Activated naive CD8-positive, alpha-beta T cell treated with anti-CD3 and anti-CD28 coated beads, Interleukin-2, amount 50 U/mL, for 24 hours (primary cell): ENCODE measurements around the gene USP34.

Experiments
- ATAC-seq: fragments of 150-1000 bp; cut with Tn5 transposase; one replicate; pipeline ENCODE4 v1.10.0; 2021
- DNase-seq: peaks from one replicate; pipeline ENCODE4 v3.0.0; 2021
- H3K27ac Mint-ChIP-seq: one replicate; pipeline ENCODE4 v1.8.0; 2021; ENCODE audit warnings: mild to moderate bottlenecking, mixed read lengths
- H3K27me3 Mint-ChIP-seq: one replicate; pipeline ENCODE4 v1.8.0; 2021; ENCODE audit warnings: mixed read lengths
- H3K36me3 Mint-ChIP-seq: one replicate; pipeline ENCODE4 v1.8.0; 2021; ENCODE audit warnings: low read depth, mixed read lengths
- H3K4me1 Mint-ChIP-seq: one replicate; pipeline ENCODE4 v1.8.0; 2021; ENCODE audit warnings: mixed read lengths
- H3K4me3 Mint-ChIP-seq: one replicate; pipeline ENCODE4 v1.8.0; 2021; ENCODE audit warnings: mild to moderate bottlenecking, moderate library complexity, mixed read lengths
- H3K9me3 Mint-ChIP-seq: one replicate; pipeline ENCODE4 v1.8.0; 2021; ENCODE audit warnings: mixed read lengths

Gene USP34

DNA sequence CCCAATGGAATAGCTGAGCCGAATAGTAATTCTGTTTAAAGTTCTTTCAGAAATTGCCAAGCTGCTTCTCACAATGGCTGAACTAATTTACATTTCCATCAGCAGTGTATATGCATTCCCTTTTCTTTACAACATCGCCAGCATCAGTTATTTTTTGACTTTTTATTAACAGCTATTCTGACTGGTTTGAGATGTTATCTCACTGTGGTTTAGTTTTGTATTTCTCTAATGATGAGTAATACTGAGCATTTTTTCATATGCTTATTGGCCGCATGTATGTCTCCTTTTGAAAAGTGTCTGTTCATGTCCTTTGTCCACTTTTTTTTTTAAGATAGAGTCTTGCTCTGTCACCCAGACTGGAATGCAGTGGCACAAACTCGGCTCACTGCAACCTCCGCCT is 208.2 kb downstream of the USP34 start:
- ATAC-seq (no peak), DNase-seq (no peak)
- Mint-ChIP-seq H3K9me3 (no peaks in the 10 kb centered on the region), H3K36me3 (peaks cover 33% of the 10 kb centered on the region), H3K4me1 (peaks cover 2% of the 10 kb centered on the region), H3K27me3 (no peaks in the 10 kb centered on the region), H3K27ac (no peak overlapping the region), H3K4me3 (no peak overlapping the region)

DNA sequence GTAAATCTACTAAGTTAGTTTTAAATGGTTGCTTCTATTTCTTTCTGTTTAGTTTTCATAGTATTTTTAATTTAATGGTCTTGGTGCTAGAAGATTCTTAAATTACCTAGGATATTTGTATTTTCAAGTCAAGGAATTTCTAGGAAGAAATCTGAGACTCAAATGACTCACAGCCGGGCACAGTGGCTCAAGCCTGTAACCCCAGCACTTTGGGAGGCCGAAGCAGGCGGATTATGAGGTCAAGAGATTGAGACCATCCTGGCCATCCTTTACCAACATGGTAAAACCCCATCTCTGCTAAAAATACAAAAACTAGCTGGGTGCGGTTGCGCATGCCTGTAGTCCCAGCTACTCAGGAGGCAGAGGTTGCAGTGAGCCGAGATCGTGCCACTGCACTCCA is 213.4 kb downstream of the USP34 start:
- ATAC-seq = no peak
- Mint-ChIP-seq H3K27me3 (no peaks in the 10 kb centered on the region), H3K36me3 (peaks cover 41% of the 10 kb centered on the region)

DNA sequence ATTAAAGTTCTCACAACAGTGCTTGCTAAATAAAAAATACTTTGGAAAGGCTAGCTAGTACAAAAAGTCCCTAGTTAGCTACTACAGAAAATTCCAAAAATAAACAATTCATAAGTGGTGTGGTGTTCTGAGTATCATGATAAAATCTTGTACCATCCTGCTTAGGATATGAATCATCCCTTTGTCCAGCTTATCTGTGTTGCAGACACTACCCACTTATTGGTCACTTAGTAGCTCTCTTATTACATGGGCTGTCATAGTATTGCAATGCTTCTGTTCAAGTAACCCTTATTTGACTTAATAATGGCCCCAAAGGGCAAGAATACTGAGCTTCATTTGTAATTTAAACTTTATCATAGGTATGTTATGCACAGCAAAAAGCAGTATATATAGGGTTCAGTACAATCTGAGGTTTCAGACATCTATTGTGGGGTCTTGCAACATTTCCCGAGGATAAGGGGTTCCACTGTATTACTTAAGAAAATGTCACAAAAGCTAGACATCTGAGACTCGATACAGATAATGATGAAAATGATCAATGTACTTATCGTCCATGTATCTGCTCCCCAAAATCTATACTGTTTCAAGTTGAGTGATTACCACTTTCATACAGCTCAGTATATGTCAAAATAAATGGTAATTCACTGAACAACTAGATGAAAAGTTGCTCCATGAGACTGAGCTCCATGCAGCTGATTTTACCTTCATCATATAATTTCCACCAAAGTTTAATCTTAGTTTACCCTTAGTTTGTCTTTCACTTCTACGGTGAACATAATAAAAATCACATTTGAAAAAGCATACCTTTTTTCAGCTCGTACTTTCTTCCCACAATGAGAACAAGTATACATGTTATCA is 215.1 kb downstream of the USP34 start:
- Mint-ChIP-seq H3K4me1 (peaks cover 3% of the 10 kb centered on the region), H3K27ac (no peak overlapping the region), H3K27me3 (no peaks in the 10 kb centered on the region), H3K36me3 (peaks cover 34% of the 10 kb centered on the region), H3K9me3 (no peaks in the 10 kb centered on the region), H3K4me3 (no peak overlapping the region)
- ATAC-seq (no peak), DNase-seq (no peak)

More for the DNA sequence above, 213.4 kb downstream of the USP34 start:
- Mint-ChIP-seq H3K27ac (no peak overlapping the region), H3K4me3 (no peak overlapping the region), H3K4me1 (peaks cover 3% of the 10 kb centered on the region), H3K9me3 (no peaks in the 10 kb centered on the region)
- no peak for DNase-seq

DNA sequence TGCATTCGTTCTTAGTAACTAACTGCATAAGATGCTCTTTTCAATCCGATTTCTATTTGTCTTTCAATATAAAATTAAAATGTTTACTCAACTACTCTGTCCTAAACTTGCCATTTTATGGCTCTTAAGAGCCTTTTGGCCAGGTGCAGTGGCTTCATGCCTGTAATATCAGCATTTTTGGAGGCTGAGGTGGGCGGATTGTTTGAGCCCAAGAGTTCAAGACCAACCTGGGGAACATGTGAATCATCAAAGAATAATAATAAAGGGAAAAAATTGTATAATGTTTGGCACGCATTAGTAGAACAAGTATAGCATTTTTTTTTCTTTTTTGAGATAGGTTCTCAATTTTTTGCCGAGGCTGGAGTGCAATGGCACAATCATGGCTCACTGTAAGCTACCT is 216.4 kb downstream of the USP34 start:
- no peaks in the 10 kb centered on the region for H3K27me3 Mint-ChIP-seq
- no peaks in the 10 kb centered on the region for H3K9me3 Mint-ChIP-seq
- peaks cover 37% of the 10 kb centered on the region for H3K36me3 Mint-ChIP-seq
- DNase-seq = no peak
- H3K4me3 Mint-ChIP-seq = no peak overlapping the region
- peaks cover 3% of the 10 kb centered on the region for H3K4me1 Mint-ChIP-seq
- no peak overlapping the region for H3K27ac Mint-ChIP-seq
- no peak for ATAC-seq

DNA sequence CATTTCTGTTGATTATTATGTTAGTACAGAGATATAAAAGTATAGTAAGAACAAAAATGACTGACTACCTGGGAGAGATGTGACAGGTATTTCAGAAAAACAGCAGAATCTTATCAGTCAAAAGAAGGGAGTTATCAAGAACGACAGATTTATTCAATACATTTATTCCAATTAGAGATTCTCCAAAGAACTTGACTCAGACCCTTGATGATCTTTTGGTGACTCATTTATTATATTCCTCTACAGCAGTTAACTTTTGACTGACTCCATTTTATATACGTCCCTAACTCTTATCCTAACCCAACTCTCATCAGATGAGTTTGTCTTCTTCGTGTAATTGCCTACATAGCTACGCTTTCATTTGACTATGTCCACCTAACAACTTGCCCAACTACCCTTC is 217.8 kb downstream of the USP34 start:
- no peak overlapping the region for H3K4me3 Mint-ChIP-seq
- H3K4me1 Mint-ChIP-seq = peaks cover 3% of the 10 kb centered on the region
- ATAC-seq = no peak
- peaks cover 34% of the 10 kb centered on the region for H3K36me3 Mint-ChIP-seq
- H3K27me3 Mint-ChIP-seq = no peaks in the 10 kb centered on the region
- no peak for DNase-seq
- H3K27ac Mint-ChIP-seq = no peak overlapping the region
- no peaks in the 10 kb centered on the region for H3K9me3 Mint-ChIP-seq

DNA sequence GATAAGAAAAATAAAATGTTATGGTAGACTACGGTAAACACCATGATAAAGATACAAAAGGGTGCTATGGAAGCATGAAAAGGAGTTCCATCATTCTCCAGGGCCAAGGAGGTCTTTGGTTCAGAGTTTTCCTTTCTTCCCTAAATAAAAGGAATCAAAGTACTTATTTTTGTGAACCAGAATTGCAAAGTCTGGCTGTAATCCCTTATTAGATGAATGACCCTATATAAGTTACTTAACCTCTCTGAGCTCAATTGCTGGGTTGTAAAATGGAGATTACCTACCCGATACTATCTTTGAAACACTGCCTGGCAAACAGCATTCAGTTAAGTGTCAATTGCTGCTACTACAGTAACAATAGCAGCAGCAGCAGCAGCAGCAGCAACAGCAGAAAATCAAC is 218.9 kb downstream of the USP34 start:
- Mint-ChIP-seq H3K36me3 (peaks cover 38% of the 10 kb centered on the region), H3K27ac (no peak overlapping the region), H3K27me3 (no peaks in the 10 kb centered on the region), H3K4me1 (peaks cover 3% of the 10 kb centered on the region), H3K4me3 (no peak overlapping the region), H3K9me3 (no peaks in the 10 kb centered on the region)
- no peak for DNase-seq
- no peak for ATAC-seq

DNA sequence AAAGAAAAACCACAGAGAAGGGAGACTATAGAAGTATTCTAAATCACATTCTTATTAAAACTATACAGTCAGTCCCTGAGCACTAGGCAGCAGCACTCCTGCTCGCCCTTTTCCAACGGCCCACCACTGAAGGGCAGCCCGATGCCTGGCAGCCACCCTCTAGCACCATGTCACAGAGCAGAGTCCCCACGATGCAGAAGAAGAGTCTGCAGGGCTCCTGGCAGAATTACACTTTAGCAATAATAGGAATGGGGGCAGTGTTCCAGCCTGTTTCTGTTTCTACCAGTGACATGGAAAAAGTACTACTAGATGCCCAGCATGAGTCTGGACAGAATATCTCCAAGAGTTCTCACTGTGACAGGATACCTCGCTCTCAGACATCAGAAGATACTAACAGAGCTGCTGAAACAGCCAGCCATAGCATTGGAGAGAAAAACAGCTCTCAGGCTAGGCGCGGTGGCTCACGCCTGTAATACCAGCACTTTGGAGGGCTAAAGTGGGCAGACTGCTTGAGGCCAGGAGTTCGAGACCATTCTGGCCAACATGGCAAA is 221.3 kb downstream of the USP34 start:
- Mint-ChIP-seq H3K9me3 (no peaks in the 10 kb centered on the region), H3K4me1 (no peaks in the 10 kb centered on the region), H3K36me3 (peaks cover 31% of the 10 kb centered on the region), H3K27me3 (no peaks in the 10 kb centered on the region), H3K27ac (no peak overlapping the region), H3K4me3 (no peak overlapping the region)
- DNase-seq = no peak
- no peak for ATAC-seq

DNA sequence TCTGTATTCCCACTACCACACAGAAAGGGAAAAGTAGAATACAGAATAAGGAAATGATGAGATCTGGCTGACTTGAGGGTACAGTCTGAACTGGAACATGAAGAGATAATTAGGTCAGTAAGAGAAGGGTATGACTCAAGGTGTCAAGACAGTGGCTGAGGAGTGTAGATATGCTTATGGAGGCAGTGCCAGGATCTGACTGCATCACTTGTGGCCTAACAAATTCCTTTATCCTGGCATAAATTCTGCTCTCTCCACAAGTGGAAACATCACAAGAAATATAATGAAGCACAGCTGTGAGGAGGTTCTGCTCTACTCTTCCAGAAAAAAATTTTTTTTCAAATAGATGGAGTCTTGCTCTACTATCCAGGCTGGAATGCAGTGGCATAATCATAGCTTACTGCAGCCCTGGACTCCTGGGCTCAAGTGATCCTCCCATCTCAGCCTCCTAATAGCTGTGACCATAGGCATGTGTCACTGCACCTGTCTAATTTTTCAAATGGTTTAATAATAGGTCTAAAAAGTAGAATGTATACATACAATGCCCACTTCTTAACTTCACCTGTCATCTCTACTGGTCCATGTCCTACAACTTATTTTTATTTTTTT is 223.6 kb downstream of the USP34 start:
- Mint-ChIP-seq H3K36me3 (peaks cover 37% of the 10 kb centered on the region), H3K4me3 (no peak overlapping the region), H3K27ac (peak overlapping the region; percentile 1), H3K4me1 (no peaks in the 10 kb centered on the region), H3K9me3 (no peaks in the 10 kb centered on the region), H3K27me3 (no peaks in the 10 kb centered on the region)
- no peak for DNase-seq
- ATAC-seq = no peak

DNA sequence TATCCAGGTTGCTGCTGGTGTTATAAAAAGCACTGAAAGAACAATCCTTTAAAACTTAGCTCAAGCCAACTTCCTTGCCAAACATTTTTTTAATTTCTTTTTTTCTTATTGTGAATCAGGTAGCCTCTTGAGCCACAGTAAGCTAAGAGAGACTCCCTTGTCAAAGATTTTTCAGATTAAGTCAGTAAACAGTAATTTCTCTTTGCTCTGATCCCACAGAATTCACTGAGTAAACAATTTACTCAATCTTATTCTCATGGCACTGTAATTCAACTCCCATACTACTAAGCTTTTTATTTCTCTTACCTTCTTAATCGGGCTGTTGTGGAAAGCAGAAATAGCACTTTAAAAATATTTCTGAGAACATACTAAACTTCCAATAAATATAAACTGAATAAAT is 226.2 kb downstream of the USP34 start:
- H3K4me3 Mint-ChIP-seq = no peak overlapping the region
- H3K36me3 Mint-ChIP-seq = peaks cover 44% of the 10 kb centered on the region
- H3K9me3 Mint-ChIP-seq = no peaks in the 10 kb centered on the region
- H3K27ac Mint-ChIP-seq = no peak overlapping the region
- ATAC-seq (no peak), DNase-seq (no peak)
- H3K4me1 Mint-ChIP-seq = no peaks in the 10 kb centered on the region
- no peaks in the 10 kb centered on the region for H3K27me3 Mint-ChIP-seq

DNA sequence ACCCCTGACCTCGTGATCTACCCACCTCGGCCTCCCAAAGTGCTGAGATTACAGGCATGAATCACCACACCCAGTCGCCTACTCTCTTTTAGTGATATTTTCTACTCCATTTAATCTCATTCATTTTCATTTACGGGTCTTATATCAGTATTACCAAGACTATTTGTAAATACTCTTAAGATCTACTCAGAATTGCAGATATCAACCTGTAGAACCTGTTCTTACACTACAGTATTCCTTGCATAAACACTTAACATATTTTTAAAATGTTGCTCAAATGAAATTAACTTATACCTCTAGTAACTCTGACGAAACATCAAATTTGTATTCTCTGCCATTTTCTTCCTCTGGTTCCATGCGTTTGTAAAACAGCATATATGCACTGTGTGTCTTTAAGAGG is 229.6 kb downstream of the USP34 start:
- DNase-seq (no peak), ATAC-seq (no peak)
- H3K4me3 Mint-ChIP-seq = no peak overlapping the region
- no peak overlapping the region for H3K27ac Mint-ChIP-seq
- peaks cover 11% of the 10 kb centered on the region for H3K4me1 Mint-ChIP-seq
- H3K9me3 Mint-ChIP-seq = no peaks in the 10 kb centered on the region
- H3K27me3 Mint-ChIP-seq = no peaks in the 10 kb centered on the region
- peaks cover 35% of the 10 kb centered on the region for H3K36me3 Mint-ChIP-seq

DNA sequence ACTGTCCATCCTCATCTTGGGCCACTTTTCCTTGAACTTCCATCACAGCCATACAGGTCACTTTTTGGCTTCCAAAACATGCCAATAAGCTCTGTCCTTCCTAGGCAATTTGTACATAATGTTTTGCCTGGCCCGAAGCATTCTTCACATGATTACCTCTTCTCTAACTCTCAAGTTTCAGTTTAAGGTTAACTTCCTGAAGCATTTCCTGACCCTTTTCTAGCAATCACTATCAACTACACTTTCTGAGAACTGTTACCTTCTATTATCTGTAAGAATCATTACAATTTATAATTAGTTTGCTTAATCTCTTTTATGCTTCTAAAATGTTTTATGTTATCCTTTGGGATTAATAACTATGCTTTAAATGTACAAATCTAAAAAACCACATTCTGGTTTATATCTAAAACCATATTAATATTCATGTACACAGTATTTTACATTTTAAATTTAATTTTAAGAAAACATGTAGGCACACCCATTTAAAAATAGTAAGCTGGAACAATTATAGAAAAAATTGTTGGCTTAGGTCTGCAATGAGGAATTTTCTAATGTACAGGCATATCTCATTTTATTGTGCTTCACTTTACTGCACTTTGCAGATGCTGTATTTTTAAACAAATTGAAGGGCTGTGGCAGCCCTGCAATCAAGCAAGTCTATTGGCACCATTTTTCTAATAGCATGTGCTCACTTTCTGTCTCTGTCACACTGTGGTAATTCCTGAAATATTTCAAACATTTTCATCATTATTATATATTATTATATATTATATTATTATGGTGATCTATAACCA is 232.5 kb downstream of the USP34 start:
- Mint-ChIP-seq H3K4me3 (no peak overlapping the region), H3K4me1 (peaks cover 11% of the 10 kb centered on the region), H3K36me3 (peaks cover 32% of the 10 kb centered on the region), H3K9me3 (no peaks in the 10 kb centered on the region), H3K27ac (no peak overlapping the region), H3K27me3 (no peaks in the 10 kb centered on the region)
- ATAC-seq (no peak), DNase-seq (no peak)

DNA sequence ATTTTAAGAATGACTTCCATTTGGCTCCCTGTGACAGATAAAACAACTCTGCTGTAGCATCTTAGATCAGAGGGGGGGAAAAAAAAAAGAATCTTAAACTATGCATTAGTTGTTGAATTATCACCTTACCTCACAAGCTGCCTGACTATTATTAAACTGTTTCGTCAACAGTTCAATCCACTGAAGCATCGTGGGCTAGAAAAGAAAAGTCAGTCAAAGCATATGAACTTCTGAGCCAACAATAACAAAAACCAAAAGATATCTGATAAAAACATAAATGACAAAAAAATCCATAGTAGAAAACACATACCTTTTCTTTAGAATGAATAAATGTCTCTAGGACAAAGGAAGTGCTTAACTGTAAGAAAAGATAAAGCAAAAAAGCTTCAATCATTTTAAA is 235.2 kb downstream of the USP34 start:
- H3K9me3 Mint-ChIP-seq = no peaks in the 10 kb centered on the region
- H3K4me1 Mint-ChIP-seq = peaks cover 11% of the 10 kb centered on the region
- DNase-seq (no peak), ATAC-seq (no peak)
- H3K36me3 Mint-ChIP-seq = peaks cover 27% of the 10 kb centered on the region
- no peak overlapping the region for H3K27ac Mint-ChIP-seq
- no peak overlapping the region for H3K4me3 Mint-ChIP-seq
- no peaks in the 10 kb centered on the region for H3K27me3 Mint-ChIP-seq

DNA sequence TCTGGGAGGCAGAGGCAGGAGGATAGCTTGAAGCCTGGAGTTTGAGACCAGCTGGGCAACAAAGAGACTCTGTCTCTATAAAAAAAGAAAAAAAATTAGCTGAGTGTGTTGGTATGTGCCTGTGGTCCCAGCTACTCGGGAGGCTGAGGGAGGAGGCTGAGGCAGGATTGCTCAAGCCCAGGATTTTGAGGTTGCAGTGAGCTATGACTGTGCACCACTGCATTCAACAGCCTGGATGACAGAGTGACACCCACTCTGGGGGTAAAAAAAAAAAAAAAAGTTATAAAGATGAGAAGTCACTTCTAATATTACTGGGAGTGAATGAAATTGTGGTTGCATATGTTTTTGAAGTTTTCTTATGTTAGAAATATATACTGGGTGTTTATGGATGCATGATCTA is 237.3 kb downstream of the USP34 start:
- no peaks in the 10 kb centered on the region for H3K9me3 Mint-ChIP-seq
- H3K27ac Mint-ChIP-seq = no peak overlapping the region
- no peak for DNase-seq
- peaks cover 33% of the 10 kb centered on the region for H3K36me3 Mint-ChIP-seq
- ATAC-seq = no peak
- H3K27me3 Mint-ChIP-seq = no peaks in the 10 kb centered on the region
- H3K4me1 Mint-ChIP-seq = peaks cover 4% of the 10 kb centered on the region
- H3K4me3 Mint-ChIP-seq = no peak overlapping the region

DNA sequence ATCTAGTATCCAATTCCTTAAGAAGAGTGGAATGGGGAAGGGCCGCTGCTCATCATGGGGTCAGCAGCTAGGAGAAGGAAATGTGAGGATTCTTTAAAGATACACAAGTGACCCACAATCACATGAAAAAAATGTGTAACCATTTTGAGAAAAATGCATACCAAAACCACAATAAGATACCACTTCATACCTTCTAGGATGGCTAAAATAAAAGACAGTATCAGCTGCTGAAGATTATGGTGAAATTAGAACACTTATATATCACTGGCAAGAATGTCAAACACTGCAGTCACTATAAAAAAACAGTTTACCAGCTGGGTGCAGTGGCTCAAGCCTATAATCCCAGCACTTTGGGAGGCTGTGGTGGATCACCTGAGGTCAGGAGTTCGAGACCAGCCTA is 241.0 kb downstream of the USP34 start:
- Mint-ChIP-seq H3K4me3 (no peak overlapping the region), H3K4me1 (no peaks in the 10 kb centered on the region), H3K36me3 (peaks cover 42% of the 10 kb centered on the region), H3K27ac (no peak overlapping the region), H3K9me3 (no peaks in the 10 kb centered on the region), H3K27me3 (no peaks in the 10 kb centered on the region)
- ATAC-seq (no peak), DNase-seq (no peak)

DNA sequence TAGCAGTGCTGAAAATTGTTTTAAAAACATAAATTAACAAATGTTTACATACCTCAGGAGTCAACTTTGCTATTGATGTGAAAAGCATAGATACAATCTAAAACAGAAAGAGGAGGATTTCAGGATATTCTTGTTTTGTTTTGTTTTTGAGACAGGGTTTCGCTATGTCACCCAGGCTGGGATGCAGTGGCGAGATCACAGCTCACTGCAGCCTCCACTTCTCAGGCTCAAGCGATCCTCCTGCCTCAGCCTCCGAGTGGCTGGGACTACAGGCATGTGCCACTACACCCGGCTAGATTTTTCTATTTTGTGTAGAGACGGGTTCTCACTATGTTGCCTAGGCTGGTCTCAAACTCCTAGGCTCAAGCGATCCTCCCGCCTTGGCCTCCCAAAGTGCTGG is 248.3 kb downstream of the USP34 start:
- H3K36me3 Mint-ChIP-seq = peaks cover 58% of the 10 kb centered on the region
- no peak overlapping the region for H3K27ac Mint-ChIP-seq
- ATAC-seq = no peak
- H3K4me1 Mint-ChIP-seq = no peaks in the 10 kb centered on the region
- H3K27me3 Mint-ChIP-seq = no peaks in the 10 kb centered on the region
- H3K9me3 Mint-ChIP-seq = no peaks in the 10 kb centered on the region
- H3K4me3 Mint-ChIP-seq = no peak overlapping the region
- DNase-seq = no peak
